GM23338 (cell line): ENCODE data around the gene SLC39A11. TPM values are rescaled to one million over a fixed set of nuclear protein-coding genes. Genes with fewer than 3 reads are reported as not detected.
A peak's percentile ranks its signal among the peaks of the same experiment; 100 is the strongest.

ENCODE experiments used
- ATAC-seq: fragments of 200-7000 bp; cut with Tn5 transposase; 3 replicates; pipeline ENCODE4 v1.9.1; 2020
- DNase-seq: peaks from one replicate; pipeline ENCODE4 v3.0.0-alpha.2; 2015; ENCODE audit warnings: low spot score
- H2AFZ ChIP-seq: fragments of 200-600 bp; sonication (generic); 2 replicates; pipeline ENCODE4 v1.8.0; 2016; ENCODE audit warnings: antibody characterized with exemption, mild to moderate bottlenecking, moderate library complexity
- H3F3A ChIP-seq: fragments of 200-600 bp; sonication (generic); replicated peaks from 2 replicates; pipeline ENCODE4 v1.8.0; 2017; ENCODE audit warnings: antibody characterized with exemption, mixed run types, low read depth
- H3K27ac ChIP-seq: fragments of 200-600 bp; sonication (generic); 2 replicates; pipeline ENCODE4 v1.6.1; 2016; ENCODE audit warnings: low read depth
- H3K27me3 ChIP-seq: fragments of 200-600 bp; sonication (generic); 2 replicates; pipeline ENCODE4 v1.8.0; 2016; ENCODE audit warnings: mild to moderate bottlenecking, mixed run types, moderate library complexity; ENCODE audit not compliant: insufficient read depth
- H3K36me3 ChIP-seq: fragments of 200-600 bp; sonication (generic); 2 replicates; pipeline ENCODE4 v1.8.0; 2016; ENCODE audit warnings: mild to moderate bottlenecking; ENCODE audit not compliant: insufficient read depth
- H3K4me1 ChIP-seq: fragments of 200-600 bp; sonication (generic); 2 replicates; pipeline ENCODE4 v1.8.0; 2016; ENCODE audit warnings: mild to moderate bottlenecking, moderate library complexity; ENCODE audit not compliant: insufficient read depth
- H3K4me2 ChIP-seq: fragments of 200-600 bp; sonication (generic); 2 replicates; pipeline ENCODE4 v1.7.1; 2017; ENCODE audit warnings: mixed run types
- H3K4me3 ChIP-seq: fragments of 200-600 bp; sonication (generic); 2 replicates; pipeline ENCODE4 v1.6.1; 2016; ENCODE audit warnings: mixed run types
- H3K79me2 ChIP-seq: fragments of 200-600 bp; sonication (generic); replicated peaks from 2 replicates; pipeline ENCODE4 v1.8.0; 2017; ENCODE audit warnings: mild to moderate bottlenecking; ENCODE audit not compliant: insufficient read depth
- H3K9me2 ChIP-seq: fragments of 200-600 bp; sonication (generic); 2 replicates; pipeline ENCODE4 v1.8.0; 2017; ENCODE audit not compliant: insufficient read depth
- H4K20me1 ChIP-seq: fragments of 200-600 bp; sonication (generic); replicated peaks from 2 replicates; pipeline ENCODE4 v1.8.0; 2017; ENCODE audit warnings: mild to moderate bottlenecking; ENCODE audit not compliant: insufficient read depth
- H3K27ac Mint-ChIP-seq: 2 replicates; pipeline ENCODE4 v1.8.0; 2020; ENCODE audit warnings: inconsistent platforms, mild to moderate bottlenecking, moderate library complexity, mixed read lengths
- H3K27me3 Mint-ChIP-seq: 3 replicates; pipeline ENCODE4 v1.8.0; 2022; ENCODE audit warnings: low read depth, mild to moderate bottlenecking, moderate library complexity, mixed read lengths, inconsistent platforms; ENCODE audit not compliant: insufficient read depth, poor library complexity
- H3K36me3 Mint-ChIP-seq: 3 replicates; pipeline ENCODE4 v1.8.0; 2021; ENCODE audit warnings: low read depth, mild to moderate bottlenecking, inconsistent platforms, moderate library complexity, mixed read lengths
- H3K4me1 Mint-ChIP-seq: 3 replicates; pipeline ENCODE4 v1.8.0; 2020; ENCODE audit warnings: mild to moderate bottlenecking, inconsistent platforms, mixed read lengths
- H3K4me3 Mint-ChIP-seq: 3 replicates; pipeline ENCODE4 v1.8.0; 2021; ENCODE audit warnings: moderate library complexity, mild to moderate bottlenecking, inconsistent platforms, mixed read lengths
- H3K9me3 Mint-ChIP-seq: 3 replicates; pipeline ENCODE4 v1.8.0; 2020; ENCODE audit warnings: moderate library complexity, mild to moderate bottlenecking, inconsistent platforms, mixed read lengths
- CTCF ChIP-seq, 2 experiments: fragments of 200-600 bp in 1 of 2; sonication (generic) in 1 of 2; conservative IDR thresholded peaks; 2 replicates each; pipeline versions ENCODE4 v1.5.1 to v1.6.1; 2016 to 2017; ENCODE audit warnings: antibody characterized with exemption in 2 of 2, low read depth in 2 of 2, mild to moderate bottlenecking in 2 of 2, moderate library complexity in 1 of 2
- EZH2 ChIP-seq: fragments of 200-600 bp; sonication (generic); IDR thresholded peaks from one replicate; pipeline ENCODE4 v1.8.0; 2017; ENCODE audit warnings: antibody characterized with exemption, mild to moderate bottlenecking, low read depth; ENCODE audit not compliant: unreplicated experiment
- EZH2phosphoT487 ChIP-seq: fragments of 200-600 bp; sonication (generic); IDR thresholded peaks from one replicate; pipeline ENCODE4 v1.8.1; 2018; ENCODE audit warnings: antibody characterized with exemption; ENCODE audit not compliant: unreplicated experiment
- JUNB ChIP-seq: IDR thresholded peaks from one replicate; pipeline ENCODE4 v1.6.1; 2016; ENCODE audit warnings: antibody characterized with exemption; ENCODE audit not compliant: unreplicated experiment
- NANOG ChIP-seq: IDR thresholded peaks from 2 replicates; pipeline ENCODE4 v1.6.1; 2016; ENCODE audit warnings: antibody characterized with exemption, borderline replicate concordance
- POLR2AphosphoS5 ChIP-seq: IDR thresholded peaks from 2 replicates; pipeline ENCODE4 v1.6.1; 2016; ENCODE audit warnings: antibody characterized with exemption, low read depth
- STAT1 ChIP-seq: IDR thresholded peaks from one replicate; pipeline ENCODE4 v1.6.1; 2016; ENCODE audit warnings: antibody characterized with exemption; ENCODE audit not compliant: unreplicated experiment
- ZNF114 ChIP-seq: fragments of 250-450 bp; sonication (Bioruptor Pico); IDR thresholded peaks from 2 replicates; pipeline ENCODE4 v1.5.0; 2020; ENCODE audit warnings: mild to moderate bottlenecking, moderate library complexity
- ZNF331 ChIP-seq: fragments of 250-450 bp; sonication (Bioruptor Pico); IDR thresholded peaks from 2 replicates; pipeline ENCODE4 v1.5.0; 2020; ENCODE audit warnings: low read depth, mild to moderate bottlenecking, moderate library complexity
- ZNF462 ChIP-seq: fragments of 250-450 bp; sonication (Bioruptor Pico); IDR thresholded peaks from 2 replicates; pipeline ENCODE4 v1.5.0; 2020; ENCODE audit warnings: mild to moderate bottlenecking, moderate library complexity
- polyA plus RNA-seq: library from polyadenylated mRNA; unstranded; fragments of >200 nt; fragmentation: Nextera tagmentation; extraction: Ambion mirVana; gene quantifications from 2 replicates; pipeline ENCODE4 v1.2.1, GENCODE V29; 2016
- total RNA-seq: library from RNA; depleted of rRNA; stranded (reverse); fragments of >200 nt; shearing (Covaris generic); gene quantifications from 2 replicates; pipeline ENCODE4 v1.2.3, GENCODE V29; 2014

SLC39A11 gene
- total and polyA plus RNA-seq, 2 experiments from 2014 or later: 10.8 to 18.1 TPM

- Mint-ChIP-seq H3K27me3 (peaks cover 2% of the 10 kb centered on the region), H3K27ac (no peak overlapping the region), H3K36me3 (no peaks in the 10 kb centered on the region), H3K4me1 (peaks cover 9% of the 10 kb centered on the region; the same call in 1 of the 3 replicates), H3K9me3 (no peaks in the 10 kb centered on the region), H3K4me3 (no peak overlapping the region)
- ATAC-seq (no peak), DNase-seq (no peak)
- Histone ChIP-seq H3K4me3 (no peak overlapping the region), H3K36me3 (no peaks in the 10 kb centered on the region), H3K4me2 (no peak overlapping the region), H3K27ac (no peak overlapping the region), H3F3A (no peaks in the 10 kb centered on the region), H3K79me2 (no peaks in the 10 kb centered on the region), H3K27me3 (no peaks in the 10 kb centered on the region), H2AFZ (no peak overlapping the region), H3K4me1 (no peaks in the 10 kb centered on the region), H3K9me2 (no peaks in the 10 kb centered on the region), H4K20me1 (no peaks in the 10 kb centered on the region)
- TF ChIP-seq EZH2phosphoT487 (no peak), CTCF (conservative IDR thresholded peaks at IDR 0.05; ENCODE audit: low read depth in 2 of 2) (peak in 1 of 2 experiments; percentile 16; a peak in 1 of 4 replicates)
Measured at GRCh38 chr17:72651988-72652387, 440.5 kb downstream of the SLC39A11 start.

- ATAC-seq (no peak), DNase-seq (no peak)
- Histone ChIP-seq H3K4me3 (no peak overlapping the region), H3K36me3 (no peaks in the 10 kb centered on the region), H4K20me1 (no peaks in the 10 kb centered on the region), H3K4me1 (no peaks in the 10 kb centered on the region), H3F3A (no peaks in the 10 kb centered on the region), H3K27ac (no peak overlapping the region), H3K79me2 (no peaks in the 10 kb centered on the region), H2AFZ (no peak overlapping the region), H3K9me2 (0 out of 2 replicates have a peak, but pooled peaks cover 4% of the 10 kb centered on the region), H3K4me2 (no peak overlapping the region), H3K27me3 (no peaks in the 10 kb centered on the region)
- Mint-ChIP-seq H3K4me1 (no peaks in the 10 kb centered on the region), H3K9me3 (no peaks in the 10 kb centered on the region), H3K27ac (no peak overlapping the region), H3K4me3 (no peak overlapping the region), H3K36me3 (no peaks in the 10 kb centered on the region), H3K27me3 (peaks cover 7% of the 10 kb centered on the region)
- TF ChIP-seq STAT1 (no peak), POLR2AphosphoS5 (no peak), ZNF331 (CRISPR knock-in tag) (no peak), ZNF462 (no peak), CTCF (conservative IDR thresholded peaks at IDR 0.05; ENCODE audit: low read depth in 2 of 2) (no peak), JUNB (no peak), EZH2 (no peak), NANOG (no peak), ZNF114 (no peak)
Measured at GRCh38 chr17:72648702-72649101, 443.8 kb downstream of the SLC39A11 start.
